A673 (cell line): ENCODE results near the gene ICAM5. TPM values are rescaled to one million over a fixed set of nuclear protein-coding genes. Genes with fewer than 3 reads are reported as not detected.

Source experiments
- BruUV-seq: library from RNA; stranded (reverse); fragments of 400-500 nt; replicated peaks from 2 replicates; lab custom pipeline; 2021; lab: Mats Ljungman, UMichigan
- CTCF ChIA-PET: fragments of 300-600 bp; sonication (Branson Sonifier 250); formaldehyde crosslinking; loops from one replicate; lab custom pipeline; 2022; ENCODE audit warnings: antibody characterized with exemption; lab: Charles Lee
- POLR2A ChIA-PET: fragments of 300-600 bp; sonication (Branson Sonifier 250); formaldehyde crosslinking; loops from one replicate; lab custom pipeline; 2022; ENCODE audit warnings: antibody characterized with exemption; ENCODE audit not compliant: low non-redundant PET; lab: Charles Lee
- DNase-seq: peaks from one replicate; pipeline ENCODE4 v3.0.0-alpha.2; 2015; ENCODE audit warnings: low spot score
- H3K27ac ChIP-seq: fragments of 200-600 bp; sonication (generic); 2 replicates; pipeline ENCODE4 v1.5.1; 2016; ENCODE audit warnings: mixed run types, low read depth, mild to moderate bottlenecking, mixed read lengths, antibody characterized with exemption, low read length; ENCODE audit not compliant: poor library complexity, severe bottlenecking
- H3K27me3 ChIP-seq: fragments of 200-600 bp; sonication (generic); replicated peaks from 2 replicates; pipeline ENCODE4 v1.6.1; 2017; ENCODE audit warnings: mixed run types, low read depth, mild to moderate bottlenecking, mixed read lengths, antibody characterized with exemption, low read length; ENCODE audit not compliant: insufficient read depth, poor library complexity
- H3K36me3 ChIP-seq: fragments of 200-600 bp; sonication (generic); 2 replicates; pipeline ENCODE4 v1.6.1; 2016; ENCODE audit warnings: mixed run types, mild to moderate bottlenecking, mixed read lengths, antibody characterized with exemption, low read length; ENCODE audit not compliant: insufficient read depth, poor library complexity, severe bottlenecking
- H3K4me1 ChIP-seq: fragments of 200-600 bp; sonication (generic); 2 replicates; pipeline ENCODE4 v1.6.1; 2017; ENCODE audit warnings: mixed run types, mild to moderate bottlenecking, mixed read lengths, antibody characterized with exemption, low read length; ENCODE audit not compliant: insufficient read depth, poor library complexity, severe bottlenecking
- H3K4me3 ChIP-seq: fragments of 200-600 bp; sonication (generic); 2 replicates; pipeline ENCODE4 v1.5.1; 2016; ENCODE audit warnings: low read depth, mixed run types, mild to moderate bottlenecking, mixed read lengths, low read length; ENCODE audit not compliant: poor library complexity, severe bottlenecking
- H3K9me3 ChIP-seq: fragments of 200-600 bp; sonication (generic); 2 replicates; pipeline ENCODE4 v1.6.1; 2016; ENCODE audit warnings: mixed run types, low read depth, mild to moderate bottlenecking, mixed read lengths, antibody characterized with exemption, low read length; ENCODE audit not compliant: poor library complexity, severe bottlenecking
- EZH2 ChIP-seq: fragments of 200-600 bp; sonication (generic); IDR thresholded peaks from 2 replicates; pipeline ENCODE4 v1.6.1; 2017; ENCODE audit warnings: borderline replicate concordance, low read depth, mild to moderate bottlenecking, mixed read lengths, antibody characterized with exemption, low read length; ENCODE audit not compliant: poor library complexity, severe bottlenecking
- intact Hi-C: fragments of 100-400 bp; cut with micrococcal nuclease; formaldehyde crosslinking; loops from one replicate; pipeline ENCODE4 v1.10.0; 2022; ENCODE audit not compliant: unreplicated experiment
- total RNA-seq: library from RNA; stranded (reverse); gene quantifications from 2 replicates; pipeline ENCODE4 v1.2.3, GENCODE V29; 2021
- TF ChIP-seq, protein P1 (sequence below): fragments of 300-800, 200-600 bp; sonication (generic); conservative IDR thresholded peaks from 2 replicates; pipeline ENCODE4 v1.5.1; 2017; ENCODE audit warnings: low read depth, mild to moderate bottlenecking, antibody characterized with exemption, low read length, moderate library complexity, mixed read lengths

ICAM5 gene
- total RNA-seq, 1 experiment from 2014 or later, result 4.6 TPM

DNA sequence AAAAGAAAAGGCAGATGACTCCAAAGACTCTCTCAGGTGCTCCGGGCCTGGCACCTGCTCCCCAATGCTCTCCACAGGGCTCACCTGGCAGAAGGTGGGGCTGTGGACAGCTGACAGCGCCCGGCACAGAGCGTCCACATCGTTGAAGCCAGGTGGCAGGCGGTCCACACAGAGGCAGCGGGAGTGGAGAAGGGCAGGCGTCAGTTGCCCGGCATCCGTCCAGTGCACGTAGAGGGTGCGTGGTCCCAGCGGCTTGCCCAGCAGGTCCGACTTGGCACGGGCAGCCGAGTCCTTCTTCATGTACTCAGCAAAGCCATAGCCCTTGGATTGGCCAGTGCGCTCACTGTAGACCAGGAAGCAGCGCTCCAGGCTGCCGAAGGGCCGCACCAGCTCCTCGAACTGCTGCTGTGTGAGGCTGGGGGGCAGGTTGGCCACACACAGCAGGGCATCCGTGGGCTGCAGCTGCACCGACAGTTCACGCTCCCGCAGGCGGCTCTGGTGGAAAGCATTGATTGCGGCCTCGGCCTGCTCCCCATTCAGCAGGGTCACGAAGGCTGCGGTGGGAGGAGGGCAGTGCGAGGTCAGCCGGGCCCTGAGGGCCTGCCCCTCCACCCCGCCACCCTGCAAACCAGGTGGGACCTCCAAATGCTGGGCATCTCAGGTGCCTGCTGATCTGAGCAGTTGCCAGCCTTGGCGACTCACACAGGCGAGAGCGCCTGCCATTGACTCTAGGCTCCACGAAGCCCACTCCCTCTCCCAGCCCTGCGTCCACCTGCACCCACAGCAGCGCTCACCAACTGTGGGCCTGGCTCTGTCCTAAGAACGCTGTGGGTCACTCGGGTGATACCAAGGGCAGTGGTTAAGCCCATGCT is 39.0 kb downstream of the ICAM5 start:
- no peaks in the 10 kb centered on the region for H3K9me3 ChIP-seq
- no peaks in the 10 kb centered on the region for H3K27me3 ChIP-seq
- peaks cover 70% of the 10 kb centered on the region for H3K36me3 ChIP-seq
- no peak overlapping the region for H3K27ac ChIP-seq
- intact Hi-C loops, result no loop called here
- ChIA-PET CTCF (interaction anchor here (0.6 kb wide), 1 partner anchor 103 kb away, joined by 11 read pairs; no protein-coding TSS in a partner anchor), POLR2A (no interaction called here)
- H3K4me1 ChIP-seq, result peaks cover 8% of the 10 kb centered on the region
- H3K4me3 ChIP-seq, result no peak overlapping the region
- no TSS peak for BruUV-seq
- no peak for TF ChIP-seq EZH2
- TF ChIP-seq, protein P1, sequence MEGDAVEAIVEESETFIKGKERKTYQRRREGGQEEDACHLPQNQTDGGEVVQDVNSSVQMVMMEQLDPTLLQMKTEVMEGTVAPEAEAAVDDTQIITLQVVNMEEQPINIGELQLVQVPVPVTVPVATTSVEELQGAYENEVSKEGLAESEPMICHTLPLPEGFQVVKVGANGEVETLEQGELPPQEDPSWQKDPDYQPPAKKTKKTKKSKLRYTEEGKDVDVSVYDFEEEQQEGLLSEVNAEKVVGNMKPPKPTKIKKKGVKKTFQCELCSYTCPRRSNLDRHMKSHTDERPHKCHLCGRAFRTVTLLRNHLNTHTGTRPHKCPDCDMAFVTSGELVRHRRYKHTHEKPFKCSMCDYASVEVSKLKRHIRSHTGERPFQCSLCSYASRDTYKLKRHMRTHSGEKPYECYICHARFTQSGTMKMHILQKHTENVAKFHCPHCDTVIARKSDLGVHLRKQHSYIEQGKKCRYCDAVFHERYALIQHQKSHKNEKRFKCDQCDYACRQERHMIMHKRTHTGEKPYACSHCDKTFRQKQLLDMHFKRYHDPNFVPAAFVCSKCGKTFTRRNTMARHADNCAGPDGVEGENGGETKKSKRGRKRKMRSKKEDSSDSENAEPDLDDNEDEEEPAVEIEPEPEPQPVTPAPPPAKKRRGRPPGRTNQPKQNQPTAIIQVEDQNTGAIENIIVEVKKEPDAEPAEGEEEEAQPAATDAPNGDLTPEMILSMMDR, result no peak
- no peak for DNase-seq

DNA sequence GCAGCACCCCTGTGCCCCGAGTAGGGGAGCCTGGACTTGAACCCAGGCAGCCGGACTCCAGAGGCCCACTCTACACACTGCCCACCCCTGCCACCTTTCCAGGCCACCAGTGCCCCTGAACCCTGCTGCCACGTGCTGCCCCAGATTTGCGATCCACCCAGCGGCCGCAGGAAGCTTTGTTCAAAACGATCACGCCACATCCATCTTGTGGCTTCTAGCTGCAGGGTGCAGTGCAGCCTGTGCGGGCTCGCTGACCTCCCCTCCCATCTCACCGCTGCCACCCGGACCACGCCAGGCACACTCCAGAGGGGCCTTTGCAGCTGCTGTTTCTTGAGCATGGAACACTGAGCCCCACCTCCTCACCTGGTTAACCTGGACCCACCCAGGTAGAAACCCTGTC is 39.8 kb downstream of the ICAM5 start:
- H3K4me3 ChIP-seq, result no peak overlapping the region
- intact Hi-C loops, result no loop called here
- H3K36me3 ChIP-seq, result peaks cover 64% of the 10 kb centered on the region
- H3K4me1 ChIP-seq, result peaks cover 12% of the 10 kb centered on the region
- H3K9me3 ChIP-seq, result no peaks in the 10 kb centered on the region
- no peak for TF ChIP-seq EZH2
- TF ChIP-seq, protein P1, result no peak
- DNase-seq, result no peak
- no peak overlapping the region for H3K27ac ChIP-seq
- H3K27me3 ChIP-seq, result no peaks in the 10 kb centered on the region
- POLR2A ChIA-PET, result no interaction called here
- BruUV-seq, result no TSS peak
- CTCF ChIA-PET, result no interaction called here

DNA sequence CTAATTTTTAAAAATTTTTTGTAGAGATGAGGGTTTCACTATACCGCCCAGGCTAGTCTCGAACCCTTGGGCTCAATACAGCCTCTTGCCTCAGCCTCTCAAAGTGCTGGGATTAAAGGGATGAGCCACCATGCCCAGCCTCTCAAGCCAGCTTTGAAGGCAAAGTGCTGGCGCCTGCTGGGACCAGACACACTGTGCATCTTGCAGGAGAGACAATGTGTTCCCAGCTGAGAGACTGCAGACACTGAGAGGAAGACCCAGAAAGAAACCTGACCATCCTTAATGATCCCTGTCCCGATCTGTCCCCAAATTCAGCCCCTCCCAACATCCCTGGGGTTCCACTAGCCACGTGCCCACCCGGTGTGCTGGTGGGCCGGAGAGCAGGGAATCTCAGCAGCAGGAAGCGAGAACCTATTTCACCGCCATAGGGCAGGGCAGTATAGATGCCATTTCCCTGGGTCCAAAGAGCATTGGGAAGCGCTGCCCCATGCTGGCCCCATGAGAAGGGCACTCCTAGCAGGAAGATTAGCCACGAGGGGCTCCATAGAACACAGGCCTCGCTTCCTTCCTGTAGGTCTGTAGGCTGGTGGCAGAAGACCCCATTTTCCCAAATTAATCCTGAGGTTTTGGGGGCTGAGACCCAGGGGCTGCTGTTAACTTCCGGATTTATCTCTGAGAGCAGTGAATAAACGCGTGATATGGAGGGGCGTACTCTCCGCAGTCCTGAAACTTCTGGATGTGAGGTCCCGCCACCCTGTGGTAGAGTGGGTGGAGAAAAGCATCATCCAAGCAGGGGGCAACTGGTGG is 42.6 kb downstream of the ICAM5 start:
- TSS peak; percentile 61 for BruUV-seq
- CTCF ChIA-PET, result no interaction called here
- POLR2A ChIA-PET, result no interaction called here
- Histone ChIP-seq H3K27me3 (no peaks in the 10 kb centered on the region), H3K27ac (peak overlapping the region; percentile 99), H3K4me3 (peak overlapping the region; percentile 85), H3K4me1 (peaks cover 28% of the 10 kb centered on the region), H3K9me3 (no peaks in the 10 kb centered on the region), H3K36me3 (peaks cover 39% of the 10 kb centered on the region)
- intact Hi-C loops, result loop anchor here (2.0 kb wide), 1 partner anchor 44 kb away; the partner anchor contains the start of gene ICAM5
- TF ChIP-seq, protein P1, result no peak
- TF ChIP-seq EZH2, result no peak
- DNase-seq, result peak; percentile 34
